CD14-positive monocyte (primary cell): ENCODE results near the gene CDC42BPB. TPM values are rescaled to one million over a fixed set of nuclear protein-coding genes. Genes with fewer than 3 reads are reported as not detected.

Source experiments
- DNase-seq, 3 donors: peaks; one replicate each; pipeline ENCODE4 v3.0.0-alpha.2; 2011 to 2022
- H2AFZ ChIP-seq: 2 replicates; pipeline ENCODE4 v1.6.0; 2012; ENCODE audit warnings: mild to moderate bottlenecking, low read depth, low read length, inconsistent platforms; ENCODE audit not compliant: insufficient read depth, poor library complexity, severe bottlenecking
- H3K27ac ChIP-seq, 2 donors: 1 replicate in 1 of 2; 2 replicates in 1 of 2; pipeline ENCODE4 v1.5.1; 2012 to 2013; ENCODE audit warnings: low read length in 2 of 2, control low read depth in 1 of 2, inconsistent platforms in 1 of 2, low read depth in 1 of 2, mild to moderate bottlenecking in 1 of 2
- H3K27me3 ChIP-seq, 2 donors: one replicate each; pipeline versions ENCODE4 v1.6.0 to v1.6.1; 2011 to 2013; ENCODE audit warnings: low read length in 2 of 2; ENCODE audit not compliant: control insufficient read depth in 2 of 2, insufficient read depth in 2 of 2
- H3K36me3 ChIP-seq, 2 donors: replicated peaks in 1 of 2; 1 replicate in 1 of 2; 2 replicates in 1 of 2; pipeline versions ENCODE4 v1.5.1 to v1.6.1; 2012 to 2013; ENCODE audit warnings: low read length in 2 of 2, control low read depth in 1 of 2, inconsistent platforms in 1 of 2, mild to moderate bottlenecking in 1 of 2; ENCODE audit not compliant: insufficient read depth in 2 of 2, control insufficient read depth in 1 of 2
- H3K4me1 ChIP-seq, 2 donors: 1 replicate in 1 of 2; 2 replicates in 1 of 2; pipeline versions ENCODE4 v1.5.1 to v1.6.1; 2012 to 2013; ENCODE audit warnings: low read length in 2 of 2, control low read depth in 1 of 2, inconsistent platforms in 1 of 2, mild to moderate bottlenecking in 1 of 2, moderate library complexity in 1 of 2; ENCODE audit not compliant: insufficient read depth in 2 of 2, control insufficient read depth in 1 of 2
- H3K4me2 ChIP-seq: replicated peaks from 2 replicates; pipeline ENCODE3; 2012; ENCODE audit warnings: low read length, moderate library complexity, mild to moderate bottlenecking; ENCODE audit not compliant: poor library complexity, severe bottlenecking; ENCODE audit errors: extremely low read depth
- H3K4me3 ChIP-seq, 3 experiments: fragments of 200-600 bp in 1 of 3; sonication (generic) in 1 of 3; replicated peaks in 1 of 3; 1 replicate in 2 of 3; 2 replicates in 1 of 3; pipeline ENCODE4 v1.5.1; 2011 to 2013; ENCODE audit warnings: low read length in 3 of 3, mild to moderate bottlenecking in 3 of 3, control low read depth in 2 of 3, low read depth in 2 of 3, inconsistent platforms in 1 of 3, moderate library complexity in 1 of 3
- H3K79me2 ChIP-seq: 2 replicates; pipeline ENCODE4 v1.6.0; 2012; ENCODE audit warnings: mild to moderate bottlenecking, control low read depth, inconsistent platforms, low read length, moderate library complexity; ENCODE audit not compliant: insufficient read depth
- H3K9ac ChIP-seq: 2 replicates; pipeline ENCODE4 v1.6.0; 2017; ENCODE audit warnings: low read length, mild to moderate bottlenecking; ENCODE audit not compliant: insufficient read depth, poor library complexity, severe bottlenecking
- H3K9me3 ChIP-seq, 2 donors: replicated peaks in 1 of 2; 1 replicate in 1 of 2; 2 replicates in 1 of 2; pipeline versions ENCODE4 v1.5.1 to v1.6.1; 2012 to 2013; ENCODE audit warnings: low read length in 2 of 2, control low read depth in 1 of 2; ENCODE audit not compliant: control insufficient read depth in 1 of 2, insufficient read depth in 1 of 2
- H4K20me1 ChIP-seq: 2 replicates; pipeline ENCODE4 v1.6.0; 2012; ENCODE audit warnings: mild to moderate bottlenecking, low read length, control low read depth, moderate library complexity; ENCODE audit not compliant: insufficient read depth
- H3K27ac Mint-ChIP-seq, 7 donors: one replicate each; pipeline ENCODE4 v1.8.0; 2020; ENCODE audit warnings: mild to moderate bottlenecking in 7 of 7, mixed read lengths in 7 of 7, moderate library complexity in 6 of 7, inconsistent platforms in 2 of 7
- H3K27me3 Mint-ChIP-seq, 3 donors: one replicate each; pipeline ENCODE4 v1.8.0; 2021 to 2022; ENCODE audit warnings: low read depth in 3 of 3, mild to moderate bottlenecking in 3 of 3, mixed read lengths in 3 of 3, moderate library complexity in 3 of 3, inconsistent platforms in 1 of 3
- H3K36me3 Mint-ChIP-seq, 2 donors: one replicate each; pipeline ENCODE4 v1.8.0; 2020; ENCODE audit warnings: mixed read lengths in 2 of 2, inconsistent platforms in 1 of 2, mild to moderate bottlenecking in 1 of 2
- H3K4me1 Mint-ChIP-seq: one replicate; pipeline ENCODE4 v1.8.0; 2020; ENCODE audit warnings: mild to moderate bottlenecking, mixed read lengths
- H3K4me3 Mint-ChIP-seq, 2 donors: one replicate each; pipeline ENCODE4 v1.8.0; 2020; ENCODE audit warnings: mild to moderate bottlenecking in 2 of 2, mixed read lengths in 2 of 2, moderate library complexity in 1 of 2
- H3K9me3 Mint-ChIP-seq, 7 donors: one replicate each; pipeline ENCODE4 v1.8.0; 2020 to 2022; ENCODE audit warnings: mixed read lengths in 7 of 7, mild to moderate bottlenecking in 6 of 7, moderate library complexity in 6 of 7, inconsistent platforms in 2 of 7
- CTCF ChIP-seq: fragments of 200-600 bp; IDR thresholded peaks from one replicate; pipeline ENCODE4 v1.8.0; 2022; ENCODE audit warnings: antibody characterized with exemption, mild to moderate bottlenecking
- WGBS: methylation state at CpG from one replicate; pipeline ENCODE4 v1.1.5; 2013; ENCODE audit warnings: missing lambda C conversion rate; ENCODE audit not compliant: insufficient coverage; 5-methylcytosine and 5-hydroxymethylcytosine counted together
- intact Hi-C, 2 donors: fragments of 100-400 bp; cut with micrococcal nuclease; formaldehyde crosslinking; loops; one replicate each; pipeline versions ENCODE4 v1.15.0 to v1.15.1; 2023
- polyA plus RNA-seq, 3 donors: library from polyadenylated mRNA; depleted of rRNA in 1 of 3; unstranded in 2 of 3; stranded (reverse) in 1 of 3; fragments of 300-500 nt in 2 of 3; fragments of >200 nt in 1 of 3; fragmentation: Illumina TruSeq in 2 of 3; gene quantifications; 1 replicate in 2 of 3; 2 replicates in 1 of 3; pipeline ENCODE4 v1.2.3, GENCODE V29; 2012 to 2021

The CDC42BPB gene
- polyA plus RNA-seq, 3 donors, result 0.25 to 19.0 (median 0.60) TPM

- no peaks in the 10 kb centered on the region for H3K36me3 Mint-ChIP-seq
- H3K9me3 Mint-ChIP-seq, result peaks cover 0 to 1% (median 0%) of the 10 kb centered on the region in 7 donors
- H3K4me1 Mint-ChIP-seq, result peaks cover 19% of the 10 kb centered on the region
- no peak for DNase-seq
- no peak overlapping the region for H3K9ac ChIP-seq
- no peaks in the 10 kb centered on the region for H3K36me3 ChIP-seq
- H3K27me3 ChIP-seq, result no peaks in the 10 kb centered on the region
- no peaks in the 10 kb centered on the region for H3K9me3 ChIP-seq
- no peak overlapping the region for H3K27ac ChIP-seq
- peaks cover 3 to 6% of the 10 kb centered on the region in 2 donors for H3K4me1 ChIP-seq
- TF ChIP-seq CTCF, result no peak
- H3K79me2 ChIP-seq, result no peaks in the 10 kb centered on the region
- no peak overlapping the region for H3K4me3 ChIP-seq
- H3K4me2 ChIP-seq, result no peak overlapping the region
- no peak overlapping the region for H3K27ac Mint-ChIP-seq
- no peak overlapping the region for H3K4me3 Mint-ChIP-seq
- peaks cover 0 to 5% (median 0%) of the 10 kb centered on the region in 3 donors for H3K27me3 Mint-ChIP-seq
- H2AFZ ChIP-seq, result no peak overlapping the region
- H4K20me1 ChIP-seq, result peaks cover 93% of the 10 kb centered on the region
- WGBS, result 91% methylated on average over 19 of the region's 31 CpGs
- intact Hi-C loops, result no loop called here
Observed at GRCh38 chr14:103020271-103021170, 36.8 kb downstream of the CDC42BPB start.

- no peak overlapping the region for H3K4me3 ChIP-seq
- H3K27me3 ChIP-seq, result no peaks in the 10 kb centered on the region
- H3K4me1 Mint-ChIP-seq, result peaks cover 26% of the 10 kb centered on the region
- no peaks in the 10 kb centered on the region for H3K36me3 Mint-ChIP-seq
- no peak for TF ChIP-seq CTCF
- H3K4me3 Mint-ChIP-seq, result no peak overlapping the region
- peaks cover 6 to 10% of the 10 kb centered on the region in 2 donors for H3K4me1 ChIP-seq
- H3K4me2 ChIP-seq, result no peak overlapping the region
- peaks cover 0 to 1% (median 0%) of the 10 kb centered on the region in 7 donors for H3K9me3 Mint-ChIP-seq
- intact Hi-C loops, result no loop called here
- H4K20me1 ChIP-seq, result peaks cover 95% of the 10 kb centered on the region
- H3K27ac ChIP-seq, result no peak overlapping the region
- H3K9me3 ChIP-seq, result no peaks in the 10 kb centered on the region
- no peak for DNase-seq
- peaks cover 0 to 5% (median 0%) of the 10 kb centered on the region in 3 donors for H3K27me3 Mint-ChIP-seq
- H3K9ac ChIP-seq, result no peak overlapping the region
- no peak overlapping the region for H2AFZ ChIP-seq
- 37% methylated on average over 4 of the region's 7 CpGs for WGBS
- H3K27ac Mint-ChIP-seq, result peak overlapping the region in 1 of 7 donors; percentile 2
- H3K36me3 ChIP-seq, result no peaks in the 10 kb centered on the region
- H3K79me2 ChIP-seq, result no peaks in the 10 kb centered on the region
Observed at GRCh38 chr14:103019826-103020225, 37.5 kb downstream of the CDC42BPB start.
